ENCODE results near the gene OOSP4A. TPM values are rescaled to one million over a fixed set of nuclear protein-coding genes. Genes with fewer than 3 reads are reported as not detected.

OOSP4A gene
- total RNA-seq, 2 experiments from 2014 or later: not detected

DNA sequence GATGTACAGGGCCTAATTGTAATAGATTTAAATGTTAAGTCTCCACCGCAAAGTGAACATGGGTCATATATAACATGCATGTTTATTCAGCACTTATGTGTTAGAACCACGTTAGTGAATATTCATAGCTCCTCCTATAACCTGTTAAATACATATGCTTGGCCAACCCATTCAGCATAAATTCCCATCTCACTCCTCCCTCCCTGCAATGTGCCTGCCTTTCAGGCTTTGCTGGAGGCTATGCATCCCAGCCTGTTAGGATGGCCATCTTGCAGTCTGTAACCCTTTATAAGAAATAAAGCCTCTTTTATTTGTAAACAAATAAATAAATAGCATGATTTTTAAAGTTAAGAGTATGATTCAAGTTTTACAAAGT lies 1.7 kb upstream of the OOSP4A start:
- no peak overlapping the region for H3K27ac Mint-ChIP-seq

GRCh38 chr11:59965424-59965823 lies 1.6 kb downstream of the OOSP4A start:
- intact Hi-C loops (cut with DNase I, micrococcal nuclease): no loop called here
- CTCF ChIA-PET: no interaction called here
- Histone ChIP-seq H3K4me1 (ENCODE audit: insufficient read depth, low read length) (no peaks in the 10 kb centered on the region), H3K9me3 (ENCODE audit: control insufficient read depth in 1 of 2, insufficient read depth in 1 of 2, low read length in 2 of 2) (no peaks in the 10 kb centered on the region), H3K4me3 (ENCODE audit: low read length) (no peak overlapping the region), H3K27ac (ENCODE audit: low read depth in 1 of 2, low read length in 2 of 2) (no peak overlapping the region), H3K27me3 (ENCODE audit: control insufficient read depth in 1 of 2, insufficient read depth in 2 of 2, low read length in 2 of 2) (no peaks in the 10 kb centered on the region), H3K36me3 (ENCODE audit: insufficient read depth, low read length) (no peaks in the 10 kb centered on the region)
- no peak for DNase-seq
- Mint-ChIP-seq H3K4me3 (no peak overlapping the region), H3K4me1 (ENCODE audit: low read depth) (no peaks in the 10 kb centered on the region), H3K9me3 (no peaks in the 10 kb centered on the region), H3K36me3 (ENCODE audit: low read depth) (no peaks in the 10 kb centered on the region), H3K27me3 (no peaks in the 10 kb centered on the region), H3K27ac (no peak overlapping the region)
- ATAC-seq (ENCODE audit: poor library complexity): no peak
- TF ChIP-seq, protein P1, sequence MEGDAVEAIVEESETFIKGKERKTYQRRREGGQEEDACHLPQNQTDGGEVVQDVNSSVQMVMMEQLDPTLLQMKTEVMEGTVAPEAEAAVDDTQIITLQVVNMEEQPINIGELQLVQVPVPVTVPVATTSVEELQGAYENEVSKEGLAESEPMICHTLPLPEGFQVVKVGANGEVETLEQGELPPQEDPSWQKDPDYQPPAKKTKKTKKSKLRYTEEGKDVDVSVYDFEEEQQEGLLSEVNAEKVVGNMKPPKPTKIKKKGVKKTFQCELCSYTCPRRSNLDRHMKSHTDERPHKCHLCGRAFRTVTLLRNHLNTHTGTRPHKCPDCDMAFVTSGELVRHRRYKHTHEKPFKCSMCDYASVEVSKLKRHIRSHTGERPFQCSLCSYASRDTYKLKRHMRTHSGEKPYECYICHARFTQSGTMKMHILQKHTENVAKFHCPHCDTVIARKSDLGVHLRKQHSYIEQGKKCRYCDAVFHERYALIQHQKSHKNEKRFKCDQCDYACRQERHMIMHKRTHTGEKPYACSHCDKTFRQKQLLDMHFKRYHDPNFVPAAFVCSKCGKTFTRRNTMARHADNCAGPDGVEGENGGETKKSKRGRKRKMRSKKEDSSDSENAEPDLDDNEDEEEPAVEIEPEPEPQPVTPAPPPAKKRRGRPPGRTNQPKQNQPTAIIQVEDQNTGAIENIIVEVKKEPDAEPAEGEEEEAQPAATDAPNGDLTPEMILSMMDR (IDR thresholded peaks at IDR 0.05): no peak
- POLR2A ChIA-PET: no interaction called here

More for the DNA sequence above, 1.7 kb upstream of the OOSP4A start:
- TF ChIP-seq, protein P1 (IDR thresholded peaks at IDR 0.05): no peak
- Histone ChIP-seq H3K4me1 (ENCODE audit: insufficient read depth, low read length) (no peaks in the 10 kb centered on the region), H3K36me3 (ENCODE audit: insufficient read depth, low read length) (no peaks in the 10 kb centered on the region), H3K9me3 (ENCODE audit: control insufficient read depth in 1 of 2, insufficient read depth in 1 of 2, low read length in 2 of 2) (no peaks in the 10 kb centered on the region), H3K27me3 (ENCODE audit: control insufficient read depth in 1 of 2, insufficient read depth in 2 of 2, low read length in 2 of 2) (no peaks in the 10 kb centered on the region), H3K4me3 (ENCODE audit: low read length) (no peak overlapping the region), H3K27ac (ENCODE audit: low read depth in 1 of 2, low read length in 2 of 2) (no peak overlapping the region)
- ChIA-PET POLR2A (no interaction called here), CTCF (no interaction called here)
- no peak for ATAC-seq (ENCODE audit: poor library complexity)
- H3K4me3 Mint-ChIP-seq: no peak overlapping the region
- intact Hi-C loops (cut with DNase I, micrococcal nuclease): no loop called here
- no peaks in the 10 kb centered on the region for H3K36me3 Mint-ChIP-seq (ENCODE audit: low read depth)
- no peak for DNase-seq
- H3K27me3 Mint-ChIP-seq: no peaks in the 10 kb centered on the region
- H3K4me1 Mint-ChIP-seq (ENCODE audit: low read depth): no peaks in the 10 kb centered on the region
- H3K9me3 Mint-ChIP-seq: no peaks in the 10 kb centered on the region

DNA sequence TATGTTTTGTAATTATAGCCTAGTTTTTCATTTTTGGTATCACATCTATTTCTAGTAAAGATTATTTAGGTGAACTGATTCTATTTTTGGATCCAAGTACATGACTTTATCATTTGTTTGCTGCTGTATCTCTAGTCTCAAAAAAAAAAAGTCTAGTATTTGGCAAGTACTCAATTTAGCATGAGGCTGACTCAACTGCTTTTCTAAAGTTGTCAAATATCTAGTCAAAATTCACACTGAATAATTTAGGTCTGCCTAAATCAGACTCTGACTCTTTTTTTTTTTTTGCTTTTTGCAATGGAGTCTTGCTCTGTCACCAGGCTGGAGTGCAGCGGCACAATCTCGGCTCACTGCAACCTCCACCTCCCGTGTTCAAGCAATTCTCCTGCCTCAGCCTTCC lies 2.4 kb downstream of the OOSP4A start:
- Mint-ChIP-seq H3K27ac (no peak overlapping the region), H3K4me3 (no peak overlapping the region), H3K36me3 (ENCODE audit: low read depth) (no peaks in the 10 kb centered on the region), H3K4me1 (ENCODE audit: low read depth) (no peaks in the 10 kb centered on the region), H3K9me3 (no peaks in the 10 kb centered on the region), H3K27me3 (no peaks in the 10 kb centered on the region)
- Histone ChIP-seq H3K36me3 (ENCODE audit: insufficient read depth, low read length) (no peaks in the 10 kb centered on the region), H3K9me3 (ENCODE audit: control insufficient read depth in 1 of 2, insufficient read depth in 1 of 2, low read length in 2 of 2) (no peaks in the 10 kb centered on the region), H3K27ac (ENCODE audit: low read depth in 1 of 2, low read length in 2 of 2) (no peak overlapping the region), H3K27me3 (ENCODE audit: control insufficient read depth in 1 of 2, insufficient read depth in 2 of 2, low read length in 2 of 2) (no peaks in the 10 kb centered on the region), H3K4me3 (ENCODE audit: low read length) (no peak overlapping the region), H3K4me1 (ENCODE audit: insufficient read depth, low read length) (no peaks in the 10 kb centered on the region)
- no peak for ATAC-seq (ENCODE audit: poor library complexity)
- POLR2A ChIA-PET: no interaction called here
- intact Hi-C loops (cut with DNase I, micrococcal nuclease): no loop called here
- DNase-seq: no peak
- TF ChIP-seq, protein P1 (IDR thresholded peaks at IDR 0.05): no peak
- CTCF ChIA-PET: no interaction called here
